GM11168 (cell line): ENCODE results near the gene PER2.
"Not testable (repeated sequence)": the region's sequence is repeated elsewhere in the genome, so short reads cannot be mapped to it uniquely, and the experiment has no call there.

Source experiments
- in situ Hi-C: fragments of 300-500 bp; cut with MboI; formaldehyde crosslinking; loops from one replicate; pipeline ENCODE4 v1.12.0; 2022; ENCODE audit warnings: low sequenced_read_pairs; ENCODE audit not compliant: unreplicated experiment

PER2 gene

GRCh38 chr2:238313991-238314350, 25.6 kb upstream of the PER2 start:
- in situ Hi-C loops: no loop called here

GRCh38 chr2:238313289-238313990, 25.0 kb upstream of the PER2 start:
- in situ Hi-C loops: no loop called here

- in situ Hi-C loops: not testable (repeated sequence)
These were observed 22.3 kb upstream of the PER2 start for GRCh38 chr2:238310721-238311120.

GRCh38 chr2:238308177-238308576, 19.8 kb upstream of the PER2 start:
- in situ Hi-C loops: no loop called here

GRCh38 chr2:238306672-238306998, 18.2 kb upstream of the PER2 start:
- in situ Hi-C loops: no loop called here

GRCh38 chr2:238305965-238306671, 17.7 kb upstream of the PER2 start:
- in situ Hi-C loops: no loop called here

GRCh38 chr2:238305092-238305862, 16.9 kb upstream of the PER2 start:
- in situ Hi-C loops: no loop called here

- in situ Hi-C loops: no loop called here
These were observed 15.7 kb upstream of the PER2 start for GRCh38 chr2:238304116-238304515.

GRCh38 chr2:238302751-238303150, 14.3 kb upstream of the PER2 start:
- in situ Hi-C loops: no loop called here

- in situ Hi-C loops: no loop called here
These were observed 13.7 kb upstream of the PER2 start for GRCh38 chr2:238302087-238302486.

- in situ Hi-C loops: no loop called here
These were observed 11.4 kb upstream of the PER2 start for GRCh38 chr2:238299803-238300202.

GRCh38 chr2:238296638-238297457, 8.4 kb upstream of the PER2 start:
- in situ Hi-C loops: no loop called here

- in situ Hi-C loops: no loop called here
These were observed 7.0 kb upstream of the PER2 start for GRCh38 chr2:238295144-238296112.

- in situ Hi-C loops: no loop called here
These were observed 6.2 kb upstream of the PER2 start for GRCh38 chr2:238294393-238295143.

GRCh38 chr2:238294046-238294392, 5.6 kb upstream of the PER2 start:
- in situ Hi-C loops: no loop called here

- in situ Hi-C loops: no loop called here
These were observed 3.3 kb upstream of the PER2 start for GRCh38 chr2:238291550-238292281.

- in situ Hi-C loops: no loop called here
These were observed 2.5 kb upstream of the PER2 start for GRCh38 chr2:238290715-238291549.
